ENCODE results near the gene MACROH2A1.

MACROH2A1 gene

DNA sequence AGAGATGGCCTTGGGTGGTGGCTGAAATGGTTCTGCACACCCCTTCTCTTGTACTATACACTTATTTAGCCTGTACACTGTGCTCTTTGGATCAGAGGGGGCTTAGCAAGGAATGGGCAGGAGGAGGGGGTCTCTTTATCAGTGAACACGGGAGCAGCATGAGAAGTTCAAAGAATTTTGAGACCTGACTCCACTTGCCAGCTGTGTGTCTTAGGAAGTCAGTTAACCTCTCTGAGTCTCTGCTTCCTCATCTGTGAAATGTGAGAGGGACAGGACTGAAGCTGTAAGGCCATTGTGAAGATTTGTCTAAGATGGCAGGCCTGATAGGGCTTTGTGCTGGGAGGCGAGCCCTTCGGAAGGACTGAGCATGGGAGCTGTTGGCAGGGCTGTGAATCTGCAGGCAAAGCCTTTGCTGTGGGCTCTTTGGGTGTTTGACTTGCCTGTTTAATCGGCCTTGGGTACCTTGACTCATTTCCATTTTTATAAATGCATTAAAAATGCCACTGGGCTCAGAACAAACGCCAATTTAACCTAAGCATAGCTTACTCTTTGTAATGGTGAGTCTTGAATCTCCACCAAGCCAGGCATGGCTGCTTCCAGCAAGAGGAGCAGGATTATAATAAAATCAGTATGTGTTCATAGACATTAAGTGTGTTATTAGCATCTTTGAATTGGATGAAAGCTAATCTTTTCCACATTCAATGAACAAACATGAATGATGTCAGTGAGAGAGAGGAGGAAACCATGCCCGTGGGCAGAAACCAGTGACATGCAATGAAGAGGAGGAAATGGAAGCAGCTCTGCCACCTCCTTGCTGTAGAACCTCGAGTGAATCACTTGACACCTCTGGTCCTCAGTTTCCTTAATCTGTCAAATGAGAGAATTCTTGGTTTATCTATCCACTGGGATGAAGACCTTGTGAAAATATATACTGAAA, 89.4 kb downstream of the MACROH2A1 start:
- DNase-seq = no peak

DNA sequence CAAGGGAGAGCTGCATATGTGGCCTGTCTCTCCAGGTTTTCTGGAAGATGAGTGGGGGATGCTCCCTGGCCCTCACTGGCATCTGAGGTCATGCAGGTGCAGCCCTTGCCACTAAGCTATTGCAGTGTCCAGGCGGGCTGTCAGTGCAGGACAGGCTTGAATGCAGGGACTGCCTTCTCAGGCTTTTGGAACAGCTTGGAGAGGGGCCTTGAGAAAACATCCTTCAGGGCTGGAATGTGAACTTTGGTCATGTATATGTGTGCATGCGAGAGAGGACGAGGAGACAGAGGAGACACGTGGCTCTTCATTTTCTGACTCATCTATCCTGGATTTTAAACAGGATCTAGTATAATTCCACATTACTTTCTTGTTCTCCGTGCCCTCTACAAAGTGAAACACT, 90.3 kb downstream of the MACROH2A1 start:
- DNase-seq = no peak

DNA sequence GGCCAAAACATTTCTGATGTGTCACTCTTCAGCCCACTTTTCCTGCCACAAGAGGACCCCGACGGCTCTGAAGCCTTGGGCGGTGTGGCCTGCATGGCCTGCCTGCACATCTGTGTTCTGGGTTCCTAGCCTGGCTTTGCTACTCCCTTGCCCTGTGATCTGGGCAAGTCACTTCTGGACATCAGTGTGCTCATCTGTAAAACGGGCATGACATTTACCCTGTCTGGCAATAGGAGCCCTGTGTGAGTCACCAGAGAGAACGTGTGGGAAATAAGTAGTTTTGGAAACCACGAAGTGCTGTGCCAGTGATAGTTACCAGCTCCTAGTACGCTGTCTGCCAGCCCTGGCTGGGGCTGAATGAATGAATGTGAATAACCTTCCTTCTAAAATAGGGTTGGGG, 90.8 kb downstream of the MACROH2A1 start:
- no peak for DNase-seq

DNA sequence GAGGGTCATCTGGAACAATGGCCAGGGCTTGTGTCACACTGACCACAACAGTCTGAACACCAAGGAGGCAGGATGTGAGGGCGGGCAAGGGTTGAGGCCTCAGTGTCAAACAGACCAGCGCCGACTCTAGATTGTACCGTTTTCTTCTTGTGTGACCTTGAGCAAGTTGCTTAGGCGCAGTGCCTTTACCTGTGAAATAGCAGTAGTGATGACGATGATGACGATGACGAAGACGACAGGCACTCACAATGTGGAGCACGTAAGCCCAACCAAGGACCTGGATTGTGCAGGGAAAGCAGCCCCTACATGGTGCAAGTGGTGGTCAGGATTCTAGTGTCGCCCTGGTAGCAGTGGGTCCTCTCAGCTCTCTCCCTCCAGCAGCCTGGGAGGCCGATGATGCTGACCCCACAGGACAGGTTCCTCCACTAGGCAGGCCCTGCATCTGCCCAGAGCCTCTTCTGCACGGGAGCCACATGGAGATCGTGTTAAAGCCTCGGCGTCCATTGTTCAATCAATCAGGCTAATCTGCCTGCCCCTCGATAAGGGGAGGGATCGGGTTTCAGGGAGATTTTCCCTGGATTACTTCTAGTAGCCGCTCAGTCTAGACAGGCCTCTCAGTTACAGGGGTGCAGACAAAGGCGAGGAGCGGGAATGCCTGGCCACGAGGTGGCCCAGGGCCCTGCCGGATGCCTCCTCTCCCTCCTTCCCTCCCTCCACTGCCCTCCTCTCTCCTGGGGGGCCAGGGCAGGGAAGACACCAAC, 91.7 kb downstream of the MACROH2A1 start:
- no peak for DNase-seq

DNA sequence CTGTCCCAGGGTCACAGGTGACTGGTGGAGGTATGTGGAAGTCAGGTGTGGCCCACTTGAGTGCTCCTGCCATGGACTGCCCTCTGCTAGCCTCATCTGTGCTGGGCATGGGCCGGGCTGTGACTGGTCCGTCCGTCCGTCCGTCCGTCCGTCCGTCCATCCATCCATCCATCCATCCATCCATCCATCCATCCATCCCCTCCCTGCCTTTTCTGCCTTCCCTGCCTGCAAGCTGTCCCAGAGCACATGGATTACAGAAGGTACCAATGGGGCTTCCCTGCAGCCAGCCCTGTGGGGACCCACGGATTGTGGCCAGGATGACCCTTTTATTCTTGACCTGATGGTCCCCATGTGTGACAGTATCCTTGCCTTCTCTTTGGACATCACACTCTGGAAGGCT, 92.5 kb downstream of the MACROH2A1 start:
- no peak for DNase-seq

DNA sequence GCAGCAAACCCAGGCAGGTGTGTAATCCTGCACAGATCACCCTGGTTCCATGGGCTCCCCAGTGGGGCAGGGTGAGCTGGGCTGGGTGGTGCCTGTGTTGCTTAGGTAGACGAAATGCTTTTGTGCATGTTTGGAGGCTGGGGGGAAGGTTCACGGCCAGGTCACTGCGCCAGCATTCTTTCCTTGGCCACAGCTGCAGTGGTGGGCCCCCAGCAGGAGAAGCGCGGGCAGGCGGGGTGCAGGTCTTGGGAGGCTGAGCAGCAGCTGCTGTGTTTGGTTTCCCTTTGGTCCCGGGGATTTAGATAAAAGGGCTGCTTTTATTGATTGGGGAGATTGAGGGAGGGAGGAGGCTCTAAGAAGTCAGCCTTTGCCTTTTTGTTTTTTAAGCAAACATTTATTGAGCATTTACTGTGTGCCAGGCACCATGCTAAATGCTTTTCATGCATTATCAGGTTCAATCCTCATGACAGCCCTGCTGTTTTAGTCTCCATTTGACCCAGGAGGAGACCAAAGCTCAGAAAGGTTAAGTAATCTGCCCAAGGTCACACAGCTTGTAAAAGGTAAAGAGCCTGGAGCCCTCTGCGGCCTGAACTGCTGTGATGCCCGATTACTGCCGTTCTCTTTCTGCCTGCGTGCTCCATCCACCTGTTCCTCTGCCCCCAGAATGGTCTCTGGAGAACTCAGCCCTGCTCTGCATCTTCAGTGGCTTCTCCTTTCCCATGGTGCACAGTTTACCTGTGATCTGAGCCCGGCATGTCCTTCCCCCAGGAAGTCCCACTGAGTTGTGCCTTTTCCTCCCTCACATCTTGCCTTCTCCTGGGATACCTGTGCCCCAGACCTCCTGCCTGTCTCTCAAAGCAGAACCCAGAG, 94.4 kb downstream of the MACROH2A1 start:
- no peak for DNase-seq

GRCh38 chr5:135303582-135304173, 95.4 kb downstream of the MACROH2A1 start:
- no peak for DNase-seq

GRCh38 chr5:135296900-135297816, 101.9 kb downstream of the MACROH2A1 start:
- no peak for DNase-seq

DNA sequence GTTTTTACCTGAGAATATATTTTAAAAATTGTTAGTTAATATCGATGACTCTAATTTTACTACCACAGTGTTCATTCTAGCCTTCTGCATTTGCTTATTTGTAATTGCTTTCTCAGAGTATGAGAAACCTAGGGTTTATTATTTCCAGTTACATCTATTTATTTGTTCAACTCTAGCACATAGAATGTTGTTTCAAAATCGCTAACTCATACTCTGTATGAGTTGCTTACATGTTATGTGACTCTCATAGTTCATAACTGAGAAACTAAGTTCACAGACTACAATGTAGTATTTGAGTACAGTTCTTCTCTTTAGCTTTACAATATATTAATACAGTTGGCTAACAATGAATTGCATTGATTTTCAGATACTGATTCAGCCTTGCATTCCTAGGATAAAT, 103.2 kb downstream of the MACROH2A1 start:
- no peak for DNase-seq

DNA sequence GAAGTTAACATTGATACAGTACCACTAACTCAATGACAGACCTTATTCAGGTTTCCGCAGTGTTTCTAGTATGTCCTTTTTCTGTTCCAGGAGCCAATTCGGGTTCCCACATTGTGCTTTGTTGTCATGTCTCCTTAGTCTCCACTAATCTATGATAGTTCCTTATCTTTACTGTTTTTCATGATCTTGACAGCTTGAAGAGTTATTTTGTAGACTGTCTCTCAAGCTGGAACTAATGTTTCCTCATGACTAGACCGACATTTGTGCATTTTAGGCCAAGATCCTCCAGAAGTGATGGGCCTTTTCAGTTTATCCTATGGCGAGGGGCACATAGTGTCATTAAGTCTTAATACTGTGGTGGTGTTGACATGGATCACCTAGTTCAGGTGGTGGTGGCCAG, 104.2 kb downstream of the MACROH2A1 start:
- no peak for DNase-seq

DNA sequence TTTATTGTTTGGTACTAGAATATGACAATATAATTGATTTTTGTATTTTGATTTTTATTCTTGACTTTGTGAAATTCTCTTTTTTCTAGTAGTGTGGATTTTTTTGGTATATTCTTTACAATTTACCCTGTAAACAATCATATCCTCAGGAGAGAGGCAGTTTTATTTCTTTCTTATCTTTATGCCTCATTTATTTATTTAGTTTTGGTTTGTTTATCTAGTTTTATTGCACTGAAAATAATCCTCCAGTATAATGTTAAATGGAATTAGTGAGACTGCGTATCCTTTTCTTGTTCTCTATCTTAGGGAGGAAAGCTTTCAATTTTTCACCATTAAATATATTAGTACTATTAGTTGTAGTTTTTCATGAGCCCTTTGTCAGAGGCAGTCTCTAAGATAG, 109.4 kb downstream of the MACROH2A1 start:
- no peak for DNase-seq

GRCh38 chr5:135287551-135287950, 111.5 kb downstream of the MACROH2A1 start:
- no peak for DNase-seq
